K562 (cell line): ENCODE results near the gene RXRA. TPM values are rescaled to one million over a fixed set of nuclear protein-coding genes. Genes with fewer than 3 reads are reported as not detected.

ENCODE experiments used
- BCOR ChIP-seq: fragments of 450-650 bp; IDR thresholded peaks from 2 replicates; pipeline ENCODE4 v1.6.1; 2016
- CBX5 ChIP-seq: IDR thresholded peaks from 2 replicates; pipeline ENCODE4 v1.6.1; 2014; ENCODE audit warnings: low read depth, borderline replicate concordance
- CHD7 ChIP-seq: fragments of 200-600 bp; sonication (generic); IDR thresholded peaks from one replicate; pipeline ENCODE4 v1.6.1; 2012; ENCODE audit warnings: mild to moderate bottlenecking, low read depth, low read length, inconsistent platforms
- FOXA3 ChIP-seq, 2 experiments: fragments of 450-650 bp in 1 of 2; sonication (generic) in 1 of 2; formaldehyde crosslinking; IDR thresholded peaks in 1 of 2; conservative IDR thresholded peaks in 1 of 2; 2 replicates each; pipeline versions ENCODE4 v1.4.0 to v1.8.0; 2020 to 2022; ENCODE audit warnings: mild to moderate bottlenecking in 2 of 2, missing genetic modification reagents in 1 of 2
- GABPA ChIP-seq: fragments of 200-800 bp; sonication (Bioruptor generic); conservative IDR thresholded peaks from 2 replicates; pipeline ENCODE4 v1.6.1; 2016; ENCODE audit warnings: low read depth, missing genetic modification characterization, missing compliant biosample characterization
- HDAC1 ChIP-seq, 2 experiments: fragments of 450-650 bp; IDR thresholded peaks; 2 replicates each; pipeline ENCODE4 v1.6.1; 2016 to 2017; ENCODE audit warnings: inconsistent platforms in 1 of 2, mild to moderate bottlenecking in 1 of 2, moderate library complexity in 1 of 2
- HLTF ChIP-seq: fragments of 450-650 bp; IDR thresholded peaks from 2 replicates; pipeline ENCODE4 v1.6.1; 2016
- HOXB6 ChIP-seq: fragments of 250-450 bp; sonication (Bioruptor Pico); IDR thresholded peaks from 2 replicates; pipeline ENCODE4 v1.5.1; 2022; ENCODE audit warnings: mild to moderate bottlenecking, borderline replicate concordance
- JUN ChIP-seq, 2 experiments: sonication (generic) in 1 of 2; formaldehyde crosslinking in 1 of 2; IDR thresholded peaks; 2 replicates each; pipeline versions ENCODE4 v1.6.1 to v1.8.0; 2012 to 2022; ENCODE audit warnings: borderline replicate concordance in 2 of 2, mild to moderate bottlenecking in 2 of 2, improper control_type of control experiment in 1 of 2, low read depth in 1 of 2, low read length in 1 of 2, missing genetic modification reagents in 1 of 2
- MAFG ChIP-seq: fragments of 450-650 bp; conservative IDR thresholded peaks from 2 replicates; pipeline ENCODE4 v1.6.1; 2016; ENCODE audit warnings: missing genetic modification characterization, missing compliant biosample characterization
- MLLT1 ChIP-seq, 2 experiments: fragments of 450-650 bp; IDR thresholded peaks; 2 replicates each; pipeline ENCODE4 v1.6.1; 2016
- NCOA1 ChIP-seq: fragments of 450-650 bp; IDR thresholded peaks from 2 replicates; pipeline ENCODE4 v1.6.1; 2016; ENCODE audit warnings: low read depth
- PML ChIP-seq: IDR thresholded peaks from 2 replicates; pipeline ENCODE4 v1.6.1; 2012; ENCODE audit warnings: low read length, inconsistent platforms
- RNF2 ChIP-seq: sonication (generic); IDR thresholded peaks from 2 replicates; pipeline ENCODE4 v1.6.1; 2016
- ZC3H8 ChIP-seq: fragments of 450-650 bp; IDR thresholded peaks from 2 replicates; pipeline ENCODE4 v1.6.1; 2017
- ZNF263 ChIP-seq: sonication (generic); formaldehyde crosslinking; IDR thresholded peaks from 2 replicates; pipeline ENCODE4 v1.8.0; 2022; ENCODE audit warnings: mild to moderate bottlenecking, missing genetic modification reagents, borderline replicate concordance
- polyA plus RNA-seq, 8 experiments: library from polyadenylated mRNA; depleted of rRNA in 4 of 8; stranded (reverse) in 5 of 8; unstranded in 3 of 8; fragments of >200 nt; fragmentation: Nextera tagmentation in 2 of 8; fragmentation: Illumina TruSeq in 1 of 8; extraction: Ambion mirVana in 2 of 8; extraction: Trizol in 1 of 8; gene quantifications; 2 replicates each; pipeline versions ENCODE4 v1.2.1 to v1.2.3, GENCODE V29; 2011 to 2014; ENCODE audit warnings: inconsistent platforms in 1 of 8, missing spikeins in 1 of 8
- total RNA-seq, 7 experiments: library from RNA; depleted of rRNA in 6 of 7; stranded (reverse); fragments of >200 nt in 6 of 7; fragmentation: Illumina TruSeq in 2 of 7; extraction: Trizol in 2 of 7; gene quantifications; 2 replicates each; pipeline versions ENCODE4 v1.2.1 to v1.2.3, GENCODE V29; 2011 to 2021; ENCODE audit warnings: low replicate concordance in 1 of 7

Gene RXRA
- total and polyA plus RNA-seq, 9 of the 15 experiments (the other 6 are each of a cell fraction or from before 2014, with no cell fraction given) = 0.35 to 23.6 (median 4.6) TPM

- TF ChIP-seq FOXA3 (CRISPR knock-in tag; conservative IDR thresholded peaks at IDR 0.05 in 1 of 2, IDR thresholded peaks at IDR 0.05 in 1 of 2) (no peak), HOXB6 (CRISPR knock-in tag) (no peak), MLLT1 (IDR thresholded peaks at IDR 0.05) (no peak), CHD7 (no peak), RNF2 (no peak), ZNF263 (CRISPR knock-in tag) (peak; percentile 44; the same call in 1 of the 2 replicates), CBX5 (peak; percentile 24; the same call in 1 of the 2 replicates), ZC3H8 (no peak), GABPA (tag) (no peak), HLTF (no peak), BCOR (no peak), JUN (IDR thresholded peaks at IDR 0.05; ENCODE audit: borderline replicate concordance, low read depth, low read length) (0 out of 2 replicates have a peak, but pooled peaks have one; percentile 32), JUN (CRISPR knock-in tag; IDR thresholded peaks at IDR 0.05; ENCODE audit: borderline replicate concordance) (no peak), NCOA1 (no peak), PML (no peak), MAFG (tag) (no peak), HDAC1 (IDR thresholded peaks at IDR 0.05) (no peak)
Observed at GRCh38 chr9:134443174-134444037, 117.2 kb downstream of the RXRA start (continued).
